HG03064 (cell line): ENCODE measurements around the gene OR52E4.

Experiments
- ATAC-seq: cut with Tn5 transposase; IDR thresholded peaks from one replicate; pipeline ENCODE4 v1.9.1; 2021; ENCODE audit warnings: low read depth; ENCODE audit not compliant: unreplicated experiment

The OR52E4 gene

DNA sequence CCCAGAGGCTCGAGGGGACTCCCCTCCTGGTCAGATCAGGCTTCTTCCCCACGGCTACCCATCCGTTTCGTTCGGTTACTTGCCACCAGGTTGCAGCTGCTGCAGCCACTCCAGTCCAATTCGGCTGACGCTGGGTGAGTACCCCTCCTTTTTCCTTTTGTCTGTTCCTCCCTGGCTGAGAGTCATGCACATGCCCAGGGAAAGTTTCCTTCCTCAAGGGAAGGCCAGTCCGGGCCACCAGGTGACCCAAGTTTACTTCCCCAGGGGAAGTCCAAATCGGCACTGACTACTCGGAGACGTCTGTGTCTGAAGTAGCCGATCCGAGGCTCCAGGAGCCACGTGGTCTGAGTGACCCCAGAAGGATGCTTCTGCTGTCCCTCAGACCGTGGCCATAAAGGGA is 48.4 kb downstream of the OR52E4 start:
- no peak for ATAC-seq

DNA sequence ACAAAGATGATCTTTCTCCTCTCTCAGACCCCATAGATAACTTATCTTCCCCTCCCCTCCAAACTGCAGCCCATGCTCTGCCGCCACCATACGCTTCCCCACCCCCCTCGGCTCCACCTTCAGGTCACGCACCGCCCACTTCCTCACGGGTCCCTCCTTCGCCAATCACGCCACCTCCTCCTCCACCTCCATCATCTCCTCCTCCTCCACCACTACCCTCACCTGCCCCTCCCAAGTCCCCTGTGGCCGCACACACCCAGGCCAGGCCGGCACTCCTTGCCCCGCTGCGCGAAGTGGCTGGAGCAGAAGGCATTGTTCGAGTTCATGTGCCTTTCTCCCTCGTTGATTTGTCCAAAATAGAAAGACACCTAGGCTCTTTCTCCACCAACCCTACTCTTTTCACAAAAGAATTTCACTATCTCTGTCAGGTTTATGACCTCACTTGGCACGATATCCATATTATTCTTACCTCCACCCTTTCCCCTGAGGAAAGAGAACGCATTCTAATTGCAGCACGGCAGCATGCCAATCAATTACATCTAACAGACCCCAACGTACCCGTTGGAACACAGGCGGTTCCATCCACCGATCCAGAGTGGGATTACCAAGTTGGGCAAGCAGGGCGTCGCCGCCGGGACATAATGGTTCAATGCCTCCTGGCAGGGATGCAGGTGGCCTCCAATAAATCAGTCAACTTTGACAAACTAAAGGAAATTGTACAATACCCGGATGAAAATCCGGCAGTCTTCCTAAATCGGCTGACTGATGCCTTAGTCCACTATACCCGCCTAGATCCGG is 49.3 kb downstream of the OR52E4 start:
- no peak for ATAC-seq

- ATAC-seq: no peak
Measured at GRCh38 chr11:5930614-5931013, 50.2 kb downstream of the OR52E4 start.

GRCh38 chr11:5931061-5931460 is 50.6 kb downstream of the OR52E4 start:
- ATAC-seq: no peak

DNA sequence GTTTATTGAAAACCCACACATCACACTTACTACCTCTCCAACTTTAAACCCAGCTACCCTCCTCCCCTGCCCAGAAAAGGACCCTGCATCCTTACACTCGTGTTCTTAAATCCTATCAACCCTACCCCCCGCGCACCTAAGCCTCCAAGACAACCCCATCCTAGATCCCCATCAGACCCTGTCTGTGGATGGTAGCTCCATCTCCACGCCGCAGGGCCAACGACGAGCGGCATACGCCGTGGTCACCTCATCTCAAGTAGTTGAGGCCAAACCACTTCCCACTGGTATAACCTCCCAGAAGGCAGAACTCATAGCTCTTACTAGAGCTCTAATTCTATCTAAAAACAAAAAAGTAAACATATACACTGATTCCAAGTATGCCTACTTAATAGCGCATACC is 52.2 kb downstream of the OR52E4 start:
- ATAC-seq: no peak

DNA sequence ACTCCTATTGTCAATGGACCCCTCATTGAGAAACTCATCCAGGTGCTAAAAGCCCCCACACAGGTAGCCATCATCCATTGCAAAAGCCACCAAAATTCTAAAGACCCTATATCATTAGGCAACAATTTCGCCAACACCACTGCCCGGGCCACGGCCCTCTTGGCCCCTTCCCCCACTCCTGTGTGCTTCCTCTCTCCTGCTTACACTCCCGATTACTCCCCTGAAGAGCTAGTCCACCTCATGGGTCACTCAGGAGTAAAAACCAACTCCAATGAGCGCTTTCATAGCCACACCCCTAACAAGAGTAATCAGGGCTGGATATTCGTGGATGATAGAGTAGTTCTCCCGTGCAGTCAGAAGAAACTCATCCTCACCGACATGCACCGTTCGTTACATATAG is 52.7 kb downstream of the OR52E4 start:
- no peak for ATAC-seq
